Naive thymus-derived CD4-positive, alpha-beta T cell (primary cell): ENCODE data around the gene C13orf46. TPM values are rescaled to one million over a fixed set of nuclear protein-coding genes. Genes with fewer than 3 reads are reported as not detected.

Experiments
- ATAC-seq: fragments of 150-1000 bp; cut with Tn5 transposase; 2 replicates; pipeline ENCODE4 v1.10.0; 2021; ENCODE audit warnings: mild to moderate bottlenecking, moderate library complexity
- CTCF ChIA-PET: fragments of 350-600 bp; sonication (Branson Sonifier 250); formaldehyde crosslinking; loops from one replicate; lab custom pipeline; 2021; ENCODE audit warnings: antibody characterized with exemption; lab: Charles Lee
- POLR2A ChIA-PET: fragments of 350-600 bp; sonication (Branson Sonifier 250); formaldehyde crosslinking; loops from one replicate; lab custom pipeline; 2021; ENCODE audit warnings: antibody characterized with exemption, inconsistent platforms; lab: Charles Lee
- DNase-seq, 9 donors: peaks; one replicate each; pipeline versions ENCODE4 v3.0.0 to v3.0.0-alpha.2; 2020 to 2022; ENCODE audit warnings: mixed read lengths in 1 of 9
- H3K27ac ChIP-seq: one replicate; pipeline ENCODE4 v1.7.0; 2013; ENCODE audit warnings: mild to moderate bottlenecking, low read depth, low read length, moderate library complexity
- H3K27me3 ChIP-seq, 2 donors: one replicate each; pipeline ENCODE4 v1.7.0; 2013; ENCODE audit warnings: low read length in 2 of 2, mild to moderate bottlenecking in 2 of 2, moderate library complexity in 2 of 2; ENCODE audit not compliant: control insufficient read depth in 2 of 2, insufficient read depth in 2 of 2
- H3K36me3 ChIP-seq, 3 experiments: 1 replicate in 2 of 3; 2 replicates in 1 of 3; pipeline ENCODE4 v1.7.0; 2013; ENCODE audit warnings: low read length in 3 of 3, mild to moderate bottlenecking in 3 of 3, moderate library complexity in 1 of 3; ENCODE audit not compliant: insufficient read depth in 3 of 3, control insufficient read depth in 2 of 3
- H3K4me1 ChIP-seq, 2 donors: one replicate each; pipeline ENCODE4 v1.7.0; 2013; ENCODE audit warnings: low read length in 2 of 2, mild to moderate bottlenecking in 2 of 2, moderate library complexity in 1 of 2; ENCODE audit not compliant: control insufficient read depth in 2 of 2, insufficient read depth in 2 of 2
- H3K4me3 ChIP-seq: 2 replicates; pipeline ENCODE4 v1.7.0; 2013; ENCODE audit warnings: mild to moderate bottlenecking, low read length
- H3K9me3 ChIP-seq, 3 experiments: 1 replicate in 2 of 3; 2 replicates in 1 of 3; pipeline ENCODE4 v1.7.0; 2013; ENCODE audit warnings: low read length in 3 of 3; ENCODE audit not compliant: control insufficient read depth in 2 of 3
- H3K27ac Mint-ChIP-seq, 9 donors: one replicate each; pipeline ENCODE4 v1.8.0; 2020 to 2022; ENCODE audit warnings: mixed read lengths in 9 of 9, mild to moderate bottlenecking in 8 of 9, moderate library complexity in 5 of 9, inconsistent platforms in 2 of 9
- H3K27me3 Mint-ChIP-seq, 5 donors: one replicate each; pipeline ENCODE4 v1.8.0; 2021 to 2022; ENCODE audit warnings: mixed read lengths in 5 of 5, mild to moderate bottlenecking in 1 of 5
- H3K36me3 Mint-ChIP-seq, 5 donors: one replicate each; pipeline ENCODE4 v1.8.0; 2020 to 2022; ENCODE audit warnings: mixed read lengths in 5 of 5, mild to moderate bottlenecking in 3 of 5, inconsistent platforms in 1 of 5
- H3K4me1 Mint-ChIP-seq, 7 donors: one replicate each; pipeline ENCODE4 v1.8.0; 2020 to 2022; ENCODE audit warnings: mixed read lengths in 7 of 7, mild to moderate bottlenecking in 3 of 7, inconsistent platforms in 1 of 7
- H3K4me3 Mint-ChIP-seq, 10 donors: one replicate each; pipeline ENCODE4 v1.8.0; 2020 to 2022; ENCODE audit warnings: mild to moderate bottlenecking in 10 of 10, mixed read lengths in 10 of 10, moderate library complexity in 6 of 10, inconsistent platforms in 2 of 10
- H3K9me3 Mint-ChIP-seq, 11 donors: one replicate each; pipeline ENCODE4 v1.8.0; 2020 to 2022; ENCODE audit warnings: mixed read lengths in 11 of 11, mild to moderate bottlenecking in 4 of 11, inconsistent platforms in 1 of 11, moderate library complexity in 1 of 11
- intact Hi-C, 2 donors: fragments of 100-400 bp; cut with micrococcal nuclease; formaldehyde crosslinking; loops; one replicate each; pipeline ENCODE4 v1.15.1; 2023
- polyA plus RNA-seq, 2 donors: library from polyadenylated mRNA; unstranded; fragments of 300-500 nt; fragmentation: Illumina TruSeq; gene quantifications; one replicate each; pipeline ENCODE4 v1.2.3, GENCODE V29; 2021
- total RNA-seq, 6 experiments: library from RNA in 5 of 6; stranded (reverse) in 5 of 6; gene quantifications; 1 replicate in 5 of 6; 2 replicates in 1 of 6; pipeline ENCODE4 v1.2.3 and lab custom pipeline; 2021 to 2026

The C13orf46 gene
- total and polyA plus RNA-seq, 7 experiments from 2014 or later = 1.3 to 27.0 (median 16.9) TPM

DNA sequence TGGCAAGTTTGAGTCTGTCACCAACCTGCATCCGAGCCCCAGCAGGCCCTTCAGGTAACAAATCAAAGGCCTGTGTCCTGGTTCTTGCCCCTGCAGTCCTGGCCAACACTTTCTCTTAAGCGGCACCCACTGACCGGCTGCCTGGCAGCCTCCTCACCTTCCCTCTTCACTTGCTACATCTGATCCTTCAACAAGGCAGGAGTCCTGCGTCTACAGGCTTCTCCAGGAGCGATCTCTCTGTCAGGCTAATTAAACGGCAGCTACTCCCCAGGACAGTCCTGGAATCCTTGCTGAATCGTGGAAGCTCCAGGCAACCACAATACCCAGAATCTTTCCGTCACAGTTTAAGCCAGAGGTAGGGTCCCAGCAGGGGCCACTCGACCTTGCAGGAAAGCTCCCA, 68.9 kb downstream of the C13orf46 start:
- Mint-ChIP-seq H3K27me3 (peaks cover 11 to 34% (median 22%) of the 10 kb centered on the region in 5 donors), H3K4me3 (no peak overlapping the region), H3K4me1 (peaks cover 0 to 15% (median 7%) of the 10 kb centered on the region in 7 donors), H3K9me3 (no peaks in the 10 kb centered on the region), H3K36me3 (no peaks in the 10 kb centered on the region), H3K27ac (no peak overlapping the region)
- no peak overlapping the region for H3K4me3 ChIP-seq
- no peak overlapping the region for H3K27ac ChIP-seq
- no peaks in the 10 kb centered on the region for H3K4me1 ChIP-seq
- intact Hi-C loops = loop anchor here (2.0 kb wide), 1 partner anchor 88 kb away; no protein-coding TSS in a partner anchor
- H3K9me3 ChIP-seq = no peaks in the 10 kb centered on the region
- CTCF ChIA-PET = no interaction called here
- POLR2A ChIA-PET = no interaction called here
- H3K36me3 ChIP-seq = no peaks in the 10 kb centered on the region
- ATAC-seq = no peak
- no peak for DNase-seq
- no peaks in the 10 kb centered on the region for H3K27me3 ChIP-seq

GRCh38 chr13:113904411-113904810, 69.5 kb downstream of the C13orf46 start:
- ChIA-PET POLR2A (no interaction called here), CTCF (interaction anchor here (0.6 kb wide), 1 partner anchor 155 kb away, joined by 3 read pairs; no protein-coding TSS in a partner anchor)
- DNase-seq = peak in 3 of 9 donors; percentile 12 to 23 (median 20)
- Mint-ChIP-seq H3K9me3 (no peaks in the 10 kb centered on the region), H3K27ac (no peak overlapping the region), H3K4me3 (no peak overlapping the region), H3K4me1 (peaks cover 0 to 15% (median 7%) of the 10 kb centered on the region in 7 donors), H3K27me3 (peaks cover 5 to 28% (median 20%) of the 10 kb centered on the region in 5 donors), H3K36me3 (no peaks in the 10 kb centered on the region)
- Histone ChIP-seq H3K4me3 (no peak overlapping the region), H3K9me3 (no peaks in the 10 kb centered on the region), H3K27ac (no peak overlapping the region), H3K27me3 (no peaks in the 10 kb centered on the region), H3K4me1 (no peaks in the 10 kb centered on the region), H3K36me3 (no peaks in the 10 kb centered on the region)
- no peak for ATAC-seq
- intact Hi-C loops = loop anchor here (2.0 kb wide), 1 partner anchor 88 kb away; no protein-coding TSS in a partner anchor

DNA sequence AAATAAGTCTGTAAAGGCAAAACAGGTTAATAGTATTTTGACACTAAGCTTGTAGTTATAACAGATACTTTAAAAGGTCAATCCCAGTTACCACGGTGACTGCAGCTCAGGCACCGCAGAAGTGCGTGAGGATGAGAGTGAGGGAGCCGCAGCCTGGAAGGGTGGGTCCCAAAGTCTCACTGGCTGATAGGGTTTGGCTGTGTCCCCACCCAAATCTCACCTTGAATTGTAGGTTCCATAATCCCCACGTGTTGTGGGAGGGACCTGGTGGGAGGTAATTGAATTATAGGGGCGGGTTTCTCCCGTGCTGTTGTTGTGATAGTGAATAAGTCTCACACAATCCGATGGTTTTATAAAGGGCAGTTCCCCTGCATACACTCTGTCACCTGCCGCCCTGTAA, 70.0 kb downstream of the C13orf46 start:
- no peak overlapping the region for H3K4me3 Mint-ChIP-seq
- no peak overlapping the region for H3K27ac ChIP-seq
- peaks cover 0 to 11% (median 7%) of the 10 kb centered on the region in 7 donors for H3K4me1 Mint-ChIP-seq
- no peak overlapping the region for H3K27ac Mint-ChIP-seq
- H3K9me3 Mint-ChIP-seq = no peaks in the 10 kb centered on the region
- ChIA-PET CTCF (interaction anchor here (0.6 kb wide), 1 partner anchor 154 kb away, joined by 3 read pairs; no protein-coding TSS in a partner anchor), POLR2A (no interaction called here)
- no peak overlapping the region for H3K4me3 ChIP-seq
- H3K4me1 ChIP-seq = no peaks in the 10 kb centered on the region
- DNase-seq (no peak), ATAC-seq (no peak)
- H3K27me3 Mint-ChIP-seq = peaks cover 0 to 23% (median 15%) of the 10 kb centered on the region in 5 donors
- intact Hi-C loops = loop anchor here (2.0 kb wide), 1 partner anchor 87 kb away; no protein-coding TSS in a partner anchor
- no peaks in the 10 kb centered on the region for H3K36me3 ChIP-seq
- H3K9me3 ChIP-seq = no peaks in the 10 kb centered on the region
- no peaks in the 10 kb centered on the region for H3K36me3 Mint-ChIP-seq
- H3K27me3 ChIP-seq = no peaks in the 10 kb centered on the region

Other genes starting within 250 kb of the C13orf46 start
- 1 to 10 TPM in 4 of 5 experiments, under 1 TPM in 1; 0.62 to 3.3 (median 1.6) TPM for gene TMEM255B, start 214.8 kb downstream of the C13orf46 start, total RNA-seq
- gene TMEM255B, start 214.8 kb downstream of the C13orf46 start, polyA plus RNA-seq = under 1 TPM in 1 of 2 donors, not detected in 1; 0.08 TPM
- gene GAS6, start 110.0 kb downstream of the C13orf46 start, total RNA-seq = 1 to 10 TPM; 2.4 to 5.5 (median 3.2) TPM
- gene GAS6, start 110.0 kb downstream of the C13orf46 start, polyA plus RNA-seq = under 1 TPM in 1 of 2 donors, not detected in 1; 0.38 TPM
- 100 to 1,000 TPM; 110 to 227 (median 199) TPM for gene RASA3, start 158.5 kb upstream of the C13orf46 start, total RNA-seq
- gene RASA3, start 158.5 kb upstream of the C13orf46 start, polyA plus RNA-seq = 100 to 1,000 TPM; 109 to 195 TPM
- gene CFAP97D2, start 205.2 kb upstream of the C13orf46 start, total RNA-seq = 1 to 10 TPM in 1 of 5 experiments, under 1 TPM in 1, not detected in 3; 0.27 to 1.1 TPM
- under 1 TPM in 1 of 2 donors, not detected in 1; 0.33 TPM for gene CFAP97D2, start 205.2 kb upstream of the C13orf46 start, polyA plus RNA-seq